Upper lobe of left lung (tissue), 4 donors: Measurements from ENCODE around the gene DTNA.

ENCODE experiments used
- EP300 ChIP-seq, 4 donors: sonication (generic); formaldehyde crosslinking; IDR thresholded peaks; one replicate each; pipeline ENCODE4 v1.5.1; 2017; ENCODE audit warnings: antibody characterized with exemption in 4 of 4, control low read depth in 2 of 4
- POLR2A ChIP-seq, 4 donors: fragments of 450-650 bp; IDR thresholded peaks; one replicate each; pipeline ENCODE4 v1.5.1; 2016 to 2017; ENCODE audit warnings: antibody characterized with exemption in 4 of 4, mild to moderate bottlenecking in 2 of 4
- POLR2AphosphoS5 ChIP-seq, 2 donors: sonication (generic); formaldehyde crosslinking; IDR thresholded peaks; one replicate each; pipeline ENCODE4 v1.5.1; 2017; ENCODE audit warnings: antibody characterized with exemption in 2 of 2
- TF ChIP-seq, protein P1 (sequence below), 6 experiments: fragments of 450-650 bp in 4 of 6; fragments of 200-600 bp in 2 of 6; sonication (generic) in 2 of 6; IDR thresholded peaks; one replicate each; pipeline ENCODE4 v1.5.1; 2016 to 2019; ENCODE audit warnings: antibody characterized with exemption in 6 of 6

DNA sequence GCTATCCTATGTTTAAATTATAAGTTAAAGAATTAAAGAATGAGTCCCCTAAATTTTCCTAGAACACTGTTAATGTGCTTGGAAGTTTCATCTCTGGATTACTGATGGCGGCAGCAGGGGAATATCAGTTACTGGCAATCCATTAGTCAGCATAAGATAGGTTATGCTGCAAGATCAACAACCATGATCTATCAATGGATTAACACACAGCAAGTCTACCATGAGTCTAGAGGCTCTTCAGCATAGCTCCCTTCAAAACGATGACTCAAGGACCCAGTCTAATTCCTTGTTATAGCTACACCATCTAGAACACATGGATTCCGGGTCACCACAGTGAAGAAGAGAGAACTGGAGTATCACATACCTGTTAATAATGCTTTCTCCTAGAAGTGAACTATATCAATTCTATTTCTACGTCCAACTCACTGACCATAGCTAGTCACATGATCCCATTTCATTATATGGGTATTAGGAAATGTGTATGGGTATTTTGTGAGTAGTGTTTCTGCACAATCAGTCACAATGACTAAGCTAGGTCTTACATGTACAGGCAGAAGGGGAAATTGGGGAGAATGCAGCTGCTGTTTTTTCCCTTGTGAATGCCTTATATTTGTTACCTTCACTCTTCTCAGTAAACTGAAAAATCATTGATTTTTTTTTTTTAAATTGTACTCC lies 222.8 kb downstream of the DTNA start:
- TF ChIP-seq, protein P1, sequence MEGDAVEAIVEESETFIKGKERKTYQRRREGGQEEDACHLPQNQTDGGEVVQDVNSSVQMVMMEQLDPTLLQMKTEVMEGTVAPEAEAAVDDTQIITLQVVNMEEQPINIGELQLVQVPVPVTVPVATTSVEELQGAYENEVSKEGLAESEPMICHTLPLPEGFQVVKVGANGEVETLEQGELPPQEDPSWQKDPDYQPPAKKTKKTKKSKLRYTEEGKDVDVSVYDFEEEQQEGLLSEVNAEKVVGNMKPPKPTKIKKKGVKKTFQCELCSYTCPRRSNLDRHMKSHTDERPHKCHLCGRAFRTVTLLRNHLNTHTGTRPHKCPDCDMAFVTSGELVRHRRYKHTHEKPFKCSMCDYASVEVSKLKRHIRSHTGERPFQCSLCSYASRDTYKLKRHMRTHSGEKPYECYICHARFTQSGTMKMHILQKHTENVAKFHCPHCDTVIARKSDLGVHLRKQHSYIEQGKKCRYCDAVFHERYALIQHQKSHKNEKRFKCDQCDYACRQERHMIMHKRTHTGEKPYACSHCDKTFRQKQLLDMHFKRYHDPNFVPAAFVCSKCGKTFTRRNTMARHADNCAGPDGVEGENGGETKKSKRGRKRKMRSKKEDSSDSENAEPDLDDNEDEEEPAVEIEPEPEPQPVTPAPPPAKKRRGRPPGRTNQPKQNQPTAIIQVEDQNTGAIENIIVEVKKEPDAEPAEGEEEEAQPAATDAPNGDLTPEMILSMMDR (IDR thresholded peaks at IDR 0.05), result no peak
- TF ChIP-seq EP300 (IDR thresholded peaks at IDR 0.05) (no peak), POLR2A (IDR thresholded peaks at IDR 0.05) (no peak), POLR2AphosphoS5 (IDR thresholded peaks at IDR 0.05) (no peak)
